Heart left ventricle (tissue), 13 donors: ENCODE data around the gene STH.

ENCODE experiments used
- CTCF ChIP-seq, 12 donors: fragments of 200-600 bp; sonication (generic) in 4 of 12; IDR thresholded peaks; one replicate each; pipeline versions ENCODE4 v1.5.0 to v1.8.0; 2018 to 2022; ENCODE audit warnings: antibody characterized with exemption in 12 of 12, mild to moderate bottlenecking in 5 of 12
- POLR2A ChIP-seq, 2 donors: fragments of 450-650 bp; IDR thresholded peaks; one replicate each; pipeline ENCODE4 v1.6.1; 2017; ENCODE audit warnings: antibody characterized with exemption in 2 of 2, mild to moderate bottlenecking in 2 of 2, moderate library complexity in 2 of 2
- donor health status: ischemic (EF 13 %, LVEDD 7.1; RV severe dilation, severe dysfunction).
- donor health status: DM: no; HTN: yes; CAD: no.
- donor health status: DM: no; HTN: no; CAD: no.
- donor health status: ischemic (EF 25% LVEDD 6.9; RV normal size, moderate dysfunction).
- donor health status: ischemic (EF 25% LVEDD 5.7; RV mildly dilated, moderate dysfunction).
- donor health status: ischemic (EF 35%, LVEDD 5.7; RV mildly dilated, moderate dysfunction).
- donor health status: nonischemic (EF 11% LVEDD 7.7; RV severe dilation, severe dysfunction).
- donor health status: DM: yes; HTN: yes; CAD: no.
- donor health status: PGD.
- donor health status: ischemic (EF 29% LVEDD 5.4; RV normal size, mild dysfunction).
- donor health status: nonischemic (EF 23%, LVEDD 6.1; RV moderate dilation, normal function).

GRCh38 chr17:46002311-46002972, 3.4 kb downstream of the STH start:
- peak; percentile 89 to 97 (median 94) for TF ChIP-seq CTCF (IDR thresholded peaks at IDR 0.05)
- TF ChIP-seq POLR2A (IDR thresholded peaks at IDR 0.05) = no peak
